Loucy (cell line): ENCODE data around the gene ASB4.

Experiments
- EZH2phosphoT487 ChIP-seq: fragments of 200-600 bp; IDR thresholded peaks from 2 replicates; pipeline ENCODE4 v1.6.1; 2018; ENCODE audit warnings: antibody characterized with exemption, mild to moderate bottlenecking, moderate library complexity, borderline replicate concordance
- TF ChIP-seq, protein P1 (sequence below): fragments of 200-600 bp; sonication (generic); conservative IDR thresholded peaks from 2 replicates; pipeline ENCODE4 v1.5.1; 2014; ENCODE audit warnings: mild to moderate bottlenecking, antibody characterized with exemption, low read length

GRCh38 chr7:95589031-95589430, 103.3 kb downstream of the ASB4 start:
- TF ChIP-seq, protein P1, sequence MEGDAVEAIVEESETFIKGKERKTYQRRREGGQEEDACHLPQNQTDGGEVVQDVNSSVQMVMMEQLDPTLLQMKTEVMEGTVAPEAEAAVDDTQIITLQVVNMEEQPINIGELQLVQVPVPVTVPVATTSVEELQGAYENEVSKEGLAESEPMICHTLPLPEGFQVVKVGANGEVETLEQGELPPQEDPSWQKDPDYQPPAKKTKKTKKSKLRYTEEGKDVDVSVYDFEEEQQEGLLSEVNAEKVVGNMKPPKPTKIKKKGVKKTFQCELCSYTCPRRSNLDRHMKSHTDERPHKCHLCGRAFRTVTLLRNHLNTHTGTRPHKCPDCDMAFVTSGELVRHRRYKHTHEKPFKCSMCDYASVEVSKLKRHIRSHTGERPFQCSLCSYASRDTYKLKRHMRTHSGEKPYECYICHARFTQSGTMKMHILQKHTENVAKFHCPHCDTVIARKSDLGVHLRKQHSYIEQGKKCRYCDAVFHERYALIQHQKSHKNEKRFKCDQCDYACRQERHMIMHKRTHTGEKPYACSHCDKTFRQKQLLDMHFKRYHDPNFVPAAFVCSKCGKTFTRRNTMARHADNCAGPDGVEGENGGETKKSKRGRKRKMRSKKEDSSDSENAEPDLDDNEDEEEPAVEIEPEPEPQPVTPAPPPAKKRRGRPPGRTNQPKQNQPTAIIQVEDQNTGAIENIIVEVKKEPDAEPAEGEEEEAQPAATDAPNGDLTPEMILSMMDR = no peak
- no peak for TF ChIP-seq EZH2phosphoT487
